Measurements from ENCODE around the gene CNTNAP5. TPM values are rescaled to one million over a fixed set of nuclear protein-coding genes. Genes with fewer than 3 reads are reported as not detected.

The CNTNAP5 gene
- total and polyA plus RNA-seq, 2 experiments from 2014 or later, result 0.28 TPM; not detected in 1

DNA sequence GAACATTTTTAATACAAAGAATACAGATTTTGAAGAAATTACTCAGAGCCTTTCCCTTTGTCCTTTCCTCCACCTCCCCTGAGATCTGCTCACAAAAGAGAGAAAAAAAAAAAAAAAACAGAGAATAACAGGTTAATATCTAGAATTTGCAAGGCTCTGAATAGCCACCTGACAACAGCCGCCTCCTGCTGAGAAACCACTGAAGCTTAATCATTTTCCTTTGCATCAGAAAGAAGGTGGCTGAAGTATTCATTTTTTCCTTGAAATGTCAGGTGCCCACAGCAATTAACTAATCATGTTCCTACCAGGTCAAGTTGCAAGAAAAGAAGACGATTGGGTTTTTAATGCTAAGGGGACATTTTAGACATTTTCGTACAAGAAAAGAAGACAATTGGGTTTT, 21.2 kb downstream of the CNTNAP5 start:
- no peaks in the 10 kb centered on the region for H4K20me1 ChIP-seq (ENCODE audit: insufficient read depth, poor library complexity, severe bottlenecking)
- TF ChIP-seq EZH2phosphoT487 (IDR thresholded peaks at IDR 0.05; ENCODE audit: low read depth, severe bottlenecking, unreplicated experiment) (no peak), CTCF (IDR thresholded peaks at IDR 0.05; ENCODE audit: poor library complexity) (no peak), EZH2 (IDR thresholded peaks at IDR 0.05; ENCODE audit: borderline replicate concordance) (no peak)
- no peaks in the 10 kb centered on the region for H3K9me3 ChIP-seq (ENCODE audit: low read depth)
- 72% methylated on average over 3 of the region's 3 CpGs for WGBS (ENCODE audit: low lambda C conversion rate, missing lambda C conversion rate)
- no peaks in the 10 kb centered on the region for H3K36me3 ChIP-seq (replicated peaks; ENCODE audit: insufficient read depth, low read depth)
- no peak overlapping the region for H2AFZ ChIP-seq
- no peak for DNase-seq (ENCODE audit: low spot score)
- H3K4me2 ChIP-seq, result no peak overlapping the region
- H3K79me2 ChIP-seq, result no peaks in the 10 kb centered on the region
- no peaks in the 10 kb centered on the region for H3K4me1 ChIP-seq (ENCODE audit: insufficient read depth)
- H3K27ac ChIP-seq, result no peak overlapping the region
- no peak overlapping the region for H3K4me3 ChIP-seq
- H3K9me2 ChIP-seq (replicated peaks; ENCODE audit: insufficient read depth), result no peaks in the 10 kb centered on the region
- H3K27me3 ChIP-seq, result no peaks in the 10 kb centered on the region

GRCh38 chr2:124048102-124048501, 23.0 kb downstream of the CNTNAP5 start:
- no peak overlapping the region for H3K4me3 ChIP-seq
- H3K79me2 ChIP-seq, result no peaks in the 10 kb centered on the region
- H2AFZ ChIP-seq, result no peak overlapping the region
- no peaks in the 10 kb centered on the region for H4K20me1 ChIP-seq (ENCODE audit: insufficient read depth, poor library complexity, severe bottlenecking)
- H3K9me3 ChIP-seq (ENCODE audit: low read depth), result no peaks in the 10 kb centered on the region
- no peaks in the 10 kb centered on the region for H3K27me3 ChIP-seq
- TF ChIP-seq EZH2 (IDR thresholded peaks at IDR 0.05; ENCODE audit: borderline replicate concordance), result no peak
- no peak for TF ChIP-seq EZH2phosphoT487 (IDR thresholded peaks at IDR 0.05; ENCODE audit: low read depth, severe bottlenecking, unreplicated experiment)
- TF ChIP-seq CTCF (IDR thresholded peaks at IDR 0.05; ENCODE audit: poor library complexity), result no peak
- DNase-seq (ENCODE audit: low spot score), result no peak
- H3K4me1 ChIP-seq (ENCODE audit: insufficient read depth), result no peaks in the 10 kb centered on the region
- H3K9me2 ChIP-seq (replicated peaks; ENCODE audit: insufficient read depth), result no peaks in the 10 kb centered on the region
- 54% methylated on average over 2 of the region's 2 CpGs for WGBS (ENCODE audit: low lambda C conversion rate, missing lambda C conversion rate)
- H3K27ac ChIP-seq, result no peak overlapping the region
- H3K36me3 ChIP-seq (replicated peaks; ENCODE audit: insufficient read depth, low read depth), result no peaks in the 10 kb centered on the region
- no peak overlapping the region for H3K4me2 ChIP-seq

- Histone ChIP-seq H3K4me1 (ENCODE audit: insufficient read depth) (no peaks in the 10 kb centered on the region), H3K4me3 (no peak overlapping the region), H2AFZ (no peak overlapping the region), H3K79me2 (no peaks in the 10 kb centered on the region), H3K36me3 (replicated peaks; ENCODE audit: insufficient read depth, low read depth) (no peaks in the 10 kb centered on the region), H3K27ac (no peak overlapping the region), H3K9me2 (replicated peaks; ENCODE audit: insufficient read depth) (no peaks in the 10 kb centered on the region), H3K9me3 (ENCODE audit: low read depth) (no peaks in the 10 kb centered on the region), H4K20me1 (ENCODE audit: insufficient read depth, poor library complexity, severe bottlenecking) (no peaks in the 10 kb centered on the region), H3K4me2 (no peak overlapping the region), H3K27me3 (no peaks in the 10 kb centered on the region)
- WGBS (ENCODE audit: low lambda C conversion rate, missing lambda C conversion rate), result 38% methylated on average over 2 of the region's 2 CpGs
- no peak for TF ChIP-seq EZH2 (IDR thresholded peaks at IDR 0.05; ENCODE audit: borderline replicate concordance)
- no peak for TF ChIP-seq EZH2phosphoT487 (IDR thresholded peaks at IDR 0.05; ENCODE audit: low read depth, severe bottlenecking, unreplicated experiment)
- TF ChIP-seq CTCF (IDR thresholded peaks at IDR 0.05; ENCODE audit: poor library complexity), result no peak
- DNase-seq (ENCODE audit: low spot score), result no peak
These were observed 23.6 kb downstream of the CNTNAP5 start for GRCh38 chr2:124048664-124049063.

- H3K9me2 ChIP-seq (replicated peaks; ENCODE audit: insufficient read depth), result no peaks in the 10 kb centered on the region
- H3K36me3 ChIP-seq (replicated peaks; ENCODE audit: insufficient read depth, low read depth), result no peaks in the 10 kb centered on the region
- H3K4me3 ChIP-seq, result no peak overlapping the region
- no peaks in the 10 kb centered on the region for H3K27me3 ChIP-seq
- H3K4me2 ChIP-seq, result no peak overlapping the region
- H4K20me1 ChIP-seq (ENCODE audit: insufficient read depth, poor library complexity, severe bottlenecking), result no peaks in the 10 kb centered on the region
- H2AFZ ChIP-seq, result no peak overlapping the region
- H3K4me1 ChIP-seq (ENCODE audit: insufficient read depth), result no peaks in the 10 kb centered on the region
- H3K27ac ChIP-seq, result no peak overlapping the region
- no peaks in the 10 kb centered on the region for H3K79me2 ChIP-seq
- no peaks in the 10 kb centered on the region for H3K9me3 ChIP-seq (ENCODE audit: low read depth)
- TF ChIP-seq CTCF (IDR thresholded peaks at IDR 0.05; ENCODE audit: poor library complexity) (no peak), EZH2 (IDR thresholded peaks at IDR 0.05; ENCODE audit: borderline replicate concordance) (no peak), EZH2phosphoT487 (IDR thresholded peaks at IDR 0.05; ENCODE audit: low read depth, severe bottlenecking, unreplicated experiment) (no peak)
- WGBS (ENCODE audit: low lambda C conversion rate, missing lambda C conversion rate), result 83% methylated on average over 4 of the region's 4 CpGs
- no peak for DNase-seq (ENCODE audit: low spot score)
These were observed 24.0 kb downstream of the CNTNAP5 start for GRCh38 chr2:124049136-124049535.
